Measurements from ENCODE around the gene GPD1L. TPM values are rescaled to one million over a fixed set of nuclear protein-coding genes. Genes with fewer than 3 reads are reported as not detected.

Gene GPD1L
- total RNA-seq, 1 experiment from 2014 or later: 9.3 TPM

GRCh38 chr3:32086464-32086863, 20.0 kb upstream of the GPD1L start:
- Histone ChIP-seq H3K27me3 (replicated peaks; ENCODE audit: control insufficient read depth, insufficient read depth, low read length) (no peaks in the 10 kb centered on the region), H3K4me3 (ENCODE audit: low read depth, low read length) (no peak overlapping the region), H3K9me3 (no peaks in the 10 kb centered on the region), H3K36me3 (ENCODE audit: control insufficient read depth, insufficient read depth, low read length) (no peaks in the 10 kb centered on the region), H3K4me1 (peaks cover 13% of the 10 kb centered on the region)
- DNase-seq: no peak
- no TSS peak for BruUV-seq (replicated peaks)
- POLR2A ChIA-PET: no interaction called here
- CTCF ChIA-PET: no interaction called here
- Mint-ChIP-seq H3K27me3 (ENCODE audit: insufficient read depth, unreplicated experiment) (no peaks in the 10 kb centered on the region), H3K9me3 (ENCODE audit: unreplicated experiment) (peaks cover 11% of the 10 kb centered on the region), H3K36me3 (ENCODE audit: insufficient read depth, unreplicated experiment) (no peaks in the 10 kb centered on the region), H3K27ac (ENCODE audit: unreplicated experiment) (no peak overlapping the region), H3K4me1 (ENCODE audit: low read depth, unreplicated experiment) (peaks cover 18% of the 10 kb centered on the region), H3K4me3 (ENCODE audit: unreplicated experiment) (no peak overlapping the region)
- intact Hi-C loops (cut with micrococcal nuclease; ENCODE audit: unreplicated experiment): no loop called here
- no peak for TF ChIP-seq CTCF (IDR thresholded peaks at IDR 0.05; ENCODE audit: insufficient read depth in 1 of 2, low read depth in 1 of 2, low read length in 1 of 2, severe bottlenecking in 1 of 2, unreplicated experiment in 1 of 2)

- DNase-seq: no peak
These were observed 16.9 kb upstream of the GPD1L start for GRCh38 chr3:32089476-32089875.

GRCh38 chr3:32093204-32093603, 13.2 kb upstream of the GPD1L start:
- no peak overlapping the region for H3K4me3 ChIP-seq (ENCODE audit: low read depth, low read length)
- Mint-ChIP-seq H3K4me1 (ENCODE audit: low read depth, unreplicated experiment) (no peaks in the 10 kb centered on the region), H3K9me3 (ENCODE audit: unreplicated experiment) (peaks cover 11% of the 10 kb centered on the region), H3K27ac (ENCODE audit: unreplicated experiment) (no peak overlapping the region), H3K27me3 (ENCODE audit: insufficient read depth, unreplicated experiment) (no peaks in the 10 kb centered on the region), H3K4me3 (ENCODE audit: unreplicated experiment) (no peak overlapping the region), H3K36me3 (ENCODE audit: insufficient read depth, unreplicated experiment) (no peaks in the 10 kb centered on the region)
- ChIA-PET POLR2A (no interaction called here), CTCF (no interaction called here)
- intact Hi-C loops (cut with micrococcal nuclease; ENCODE audit: unreplicated experiment): no loop called here
- no peaks in the 10 kb centered on the region for H3K4me1 ChIP-seq
- no peaks in the 10 kb centered on the region for H3K36me3 ChIP-seq (ENCODE audit: control insufficient read depth, insufficient read depth, low read length)
- no TSS peak for BruUV-seq (replicated peaks)
- no peak for DNase-seq
- H3K27me3 ChIP-seq (replicated peaks; ENCODE audit: control insufficient read depth, insufficient read depth, low read length): no peaks in the 10 kb centered on the region
- no peak for TF ChIP-seq CTCF (IDR thresholded peaks at IDR 0.05; ENCODE audit: insufficient read depth in 1 of 2, low read depth in 1 of 2, low read length in 1 of 2, severe bottlenecking in 1 of 2, unreplicated experiment in 1 of 2)
- H3K9me3 ChIP-seq: no peaks in the 10 kb centered on the region

More at GRCh38 chr3:32089476-32089875, 16.9 kb upstream of the GPD1L start:
- TF ChIP-seq CTCF (IDR thresholded peaks at IDR 0.05; ENCODE audit: insufficient read depth in 1 of 2, low read depth in 1 of 2, low read length in 1 of 2, severe bottlenecking in 1 of 2, unreplicated experiment in 1 of 2): no peak
- H3K27me3 Mint-ChIP-seq (ENCODE audit: insufficient read depth, unreplicated experiment): no peaks in the 10 kb centered on the region
- no peak overlapping the region for H3K4me3 Mint-ChIP-seq (ENCODE audit: unreplicated experiment)
- Histone ChIP-seq H3K4me1 (no peaks in the 10 kb centered on the region), H3K9me3 (no peaks in the 10 kb centered on the region), H3K36me3 (ENCODE audit: control insufficient read depth, insufficient read depth, low read length) (no peaks in the 10 kb centered on the region), H3K4me3 (ENCODE audit: low read depth, low read length) (no peak overlapping the region), H3K27me3 (replicated peaks; ENCODE audit: control insufficient read depth, insufficient read depth, low read length) (no peaks in the 10 kb centered on the region)
- intact Hi-C loops (cut with micrococcal nuclease; ENCODE audit: unreplicated experiment): no loop called here
- CTCF ChIA-PET: no interaction called here
- no peak overlapping the region for H3K27ac Mint-ChIP-seq (ENCODE audit: unreplicated experiment)
- no peaks in the 10 kb centered on the region for H3K36me3 Mint-ChIP-seq (ENCODE audit: insufficient read depth, unreplicated experiment)
- peaks cover 11% of the 10 kb centered on the region for H3K9me3 Mint-ChIP-seq (ENCODE audit: unreplicated experiment)
- no TSS peak for BruUV-seq (replicated peaks)
- POLR2A ChIA-PET: no interaction called here
- no peaks in the 10 kb centered on the region for H3K4me1 Mint-ChIP-seq (ENCODE audit: low read depth, unreplicated experiment)

Data from Caco-2 (cell line).